ENCODE data around the gene PRRC2B. TPM values are rescaled to one million over a fixed set of nuclear protein-coding genes. Genes with fewer than 3 reads are reported as not detected.
A peak's percentile ranks its signal among the peaks of the same experiment; 100 is the strongest.

Gene PRRC2B
- total and polyA plus RNA-seq, 10 donors, result 23.3 to 235 (median 180) TPM

DNA sequence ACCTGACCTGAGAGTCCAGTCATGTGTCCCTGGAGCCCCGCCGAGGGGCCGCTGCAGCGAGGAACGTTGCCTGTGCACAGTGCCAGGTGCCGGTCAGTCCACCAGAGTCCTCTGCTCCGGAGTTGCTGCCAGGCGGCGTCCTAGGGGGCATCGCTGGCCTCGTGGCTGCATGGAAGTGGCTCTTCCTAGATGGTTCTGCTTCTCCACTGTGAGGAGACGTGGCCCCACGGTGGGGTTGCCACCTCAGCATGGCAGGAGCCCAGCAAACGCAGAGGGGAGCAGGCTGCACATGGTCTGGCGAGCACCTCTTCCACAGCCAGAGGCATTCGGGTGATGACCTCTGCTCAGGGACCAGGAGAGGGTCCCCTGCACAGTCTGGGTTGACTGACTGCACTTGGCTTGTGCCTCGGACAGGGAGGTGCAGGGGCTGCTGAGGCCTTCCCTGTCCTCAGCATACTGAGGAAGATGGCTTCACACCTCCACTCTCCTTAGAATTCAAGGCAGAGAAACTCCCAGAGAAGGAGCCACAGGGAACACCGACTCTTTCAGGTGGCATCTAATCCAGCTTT is 83.0 kb downstream of the PRRC2B start:
- WGBS, 5 donors, result 86 to 93% (median 92%) methylated on average over 6 to 18 of the region's 18 CpGs
- DNase-seq, result peak; percentile 55
- intact Hi-C loops (cut with DNase I; ENCODE audit: low total_unique reads), result no loop called here

DNA sequence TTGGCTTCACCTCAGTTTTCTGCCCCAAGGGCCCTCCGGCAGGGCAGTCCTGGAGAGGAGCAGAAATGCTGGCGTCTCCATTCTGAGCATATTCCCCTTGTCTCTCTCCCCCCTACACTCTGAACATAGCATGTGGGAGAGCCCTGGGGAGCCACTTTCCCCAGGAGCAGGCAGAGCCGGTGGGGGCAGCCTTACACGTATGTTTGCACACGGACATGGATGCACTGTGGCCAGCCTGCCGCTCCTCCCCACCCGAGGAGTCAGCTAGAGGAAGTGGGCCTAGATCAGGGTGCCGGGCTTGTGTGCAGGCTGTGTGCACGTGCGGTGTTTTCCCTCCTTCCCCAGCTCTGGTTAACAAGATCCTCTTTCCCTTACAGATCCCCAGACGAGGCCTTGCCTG is 83.5 kb downstream of the PRRC2B start:
- TF ChIP-seq, protein P1, sequence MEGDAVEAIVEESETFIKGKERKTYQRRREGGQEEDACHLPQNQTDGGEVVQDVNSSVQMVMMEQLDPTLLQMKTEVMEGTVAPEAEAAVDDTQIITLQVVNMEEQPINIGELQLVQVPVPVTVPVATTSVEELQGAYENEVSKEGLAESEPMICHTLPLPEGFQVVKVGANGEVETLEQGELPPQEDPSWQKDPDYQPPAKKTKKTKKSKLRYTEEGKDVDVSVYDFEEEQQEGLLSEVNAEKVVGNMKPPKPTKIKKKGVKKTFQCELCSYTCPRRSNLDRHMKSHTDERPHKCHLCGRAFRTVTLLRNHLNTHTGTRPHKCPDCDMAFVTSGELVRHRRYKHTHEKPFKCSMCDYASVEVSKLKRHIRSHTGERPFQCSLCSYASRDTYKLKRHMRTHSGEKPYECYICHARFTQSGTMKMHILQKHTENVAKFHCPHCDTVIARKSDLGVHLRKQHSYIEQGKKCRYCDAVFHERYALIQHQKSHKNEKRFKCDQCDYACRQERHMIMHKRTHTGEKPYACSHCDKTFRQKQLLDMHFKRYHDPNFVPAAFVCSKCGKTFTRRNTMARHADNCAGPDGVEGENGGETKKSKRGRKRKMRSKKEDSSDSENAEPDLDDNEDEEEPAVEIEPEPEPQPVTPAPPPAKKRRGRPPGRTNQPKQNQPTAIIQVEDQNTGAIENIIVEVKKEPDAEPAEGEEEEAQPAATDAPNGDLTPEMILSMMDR (IDR thresholded peaks at IDR 0.05 in 8 of 11, conservative IDR thresholded peaks at IDR 0.05 in 3 of 11), result no peak
- TF ChIP-seq POLR2A (IDR thresholded peaks at IDR 0.05), result no peak
- peak in 1 of 3 donors; percentile 40 for TF ChIP-seq POLR2AphosphoS5 (IDR thresholded peaks at IDR 0.05)
- peaks cover 2 to 100% (median 95%) of the 10 kb centered on the region in 6 donors for H3K36me3 ChIP-seq
- no peaks in the 10 kb centered on the region for H3K4me1 ChIP-seq
- peak; percentile 71 for DNase-seq
- no peak overlapping the region for H3K4me3 ChIP-seq
- H3K9me3 ChIP-seq, result no peaks in the 10 kb centered on the region
- H3K27ac ChIP-seq, result no peak overlapping the region
- intact Hi-C loops (cut with DNase I; ENCODE audit: low total_unique reads), result no loop called here
- 78 to 87% (median 79%) methylated on average over 11 of the region's 11 CpGs for WGBS, 5 donors
- no peaks in the 10 kb centered on the region for H3K27me3 ChIP-seq (replicated peaks in 1 of 7)

More for the DNA sequence above, 83.0 kb downstream of the PRRC2B start:
- H3K9me3 ChIP-seq, result peaks cover 0 to 2% (median 0%) of the 10 kb centered on the region in 8 donors
- H3K4me3 ChIP-seq, result no peak overlapping the region
- H3K27me3 ChIP-seq (replicated peaks in 1 of 7), result no peaks in the 10 kb centered on the region
- TF ChIP-seq POLR2AphosphoS5 (IDR thresholded peaks at IDR 0.05), result peak in 1 of 3 donors; percentile 14
- TF ChIP-seq, protein P1 (IDR thresholded peaks at IDR 0.05 in 8 of 11, conservative IDR thresholded peaks at IDR 0.05 in 3 of 11), result no peak
- H3K36me3 ChIP-seq, result peaks cover 2 to 100% (median 95%) of the 10 kb centered on the region in 6 donors
- H3K27ac ChIP-seq, result no peak overlapping the region
- H3K4me1 ChIP-seq, result no peaks in the 10 kb centered on the region

DNA sequence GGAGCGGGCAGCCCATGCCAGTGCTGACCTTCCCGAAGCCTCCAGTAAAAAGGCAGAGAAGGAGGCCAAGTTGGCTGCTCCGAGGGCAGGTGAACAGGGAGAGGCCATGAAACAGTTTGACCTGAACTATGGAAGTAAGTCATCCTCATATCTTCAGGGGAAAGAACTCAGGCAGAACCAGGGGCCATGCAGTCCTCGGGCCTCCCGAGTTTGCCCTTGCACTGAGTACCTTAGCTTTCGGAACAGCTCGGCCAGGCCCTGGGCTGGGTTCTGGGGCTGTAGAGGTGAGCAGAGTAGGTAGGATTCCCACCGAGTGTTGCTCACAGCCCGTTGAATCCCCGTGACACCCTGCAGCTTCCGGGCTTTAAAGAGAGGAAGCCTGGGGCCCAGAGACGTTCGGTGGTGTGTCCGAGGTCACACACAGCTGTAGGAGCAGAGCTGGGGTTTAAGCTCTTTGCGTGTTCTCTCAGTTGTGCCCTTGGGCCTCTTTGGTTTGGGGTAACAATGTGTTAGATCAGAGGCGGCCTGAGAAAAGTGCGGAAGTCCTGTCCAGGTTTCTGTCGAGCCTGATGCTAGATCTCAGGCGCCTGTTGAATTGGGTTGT is 84.0 kb downstream of the PRRC2B start:
- Histone ChIP-seq H3K36me3 (peaks cover 2 to 100% (median 97%) of the 10 kb centered on the region in 6 donors), H3K27ac (no peak overlapping the region), H3K4me1 (no peaks in the 10 kb centered on the region), H3K9me3 (no peaks in the 10 kb centered on the region), H3K27me3 (replicated peaks in 1 of 7) (no peaks in the 10 kb centered on the region), H3K4me3 (no peak overlapping the region)
- WGBS, 5 donors, result 86 to 96% (median 90%) methylated on average over 17 to 19 of the region's 19 CpGs
- peak; percentile 48 for DNase-seq
- intact Hi-C loops (cut with DNase I; ENCODE audit: low total_unique reads), result no loop called here
- TF ChIP-seq POLR2AphosphoS5 (IDR thresholded peaks at IDR 0.05) (peak in 1 of 3 donors; percentile 3), POLR2A (IDR thresholded peaks at IDR 0.05) (no peak)

DNA sequence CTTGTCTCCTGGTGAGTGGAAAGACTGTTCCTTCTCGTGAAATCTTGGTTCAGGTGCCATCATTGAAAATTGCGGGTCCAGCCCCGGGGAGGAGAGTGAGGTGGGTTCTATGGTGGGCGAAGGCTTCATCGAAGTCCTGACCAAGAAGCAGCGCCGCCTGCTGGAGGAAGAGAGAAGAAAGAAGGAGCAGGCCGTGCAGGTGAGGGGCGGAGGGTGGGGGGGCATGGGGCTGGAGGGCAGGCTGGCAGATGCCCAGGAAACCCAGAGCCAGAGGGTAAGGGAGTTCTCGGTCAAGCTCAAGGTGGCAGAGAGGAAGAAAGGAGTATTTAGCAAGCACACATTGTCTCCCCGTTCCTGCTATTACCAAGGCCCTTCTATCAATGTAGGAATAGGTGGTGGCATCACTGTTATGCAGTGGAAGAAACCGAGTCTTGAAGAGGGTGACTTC is 84.6 kb downstream of the PRRC2B start:
- no peak for DNase-seq
- Histone ChIP-seq H3K36me3 (peaks cover 2 to 100% (median 97%) of the 10 kb centered on the region in 6 donors), H3K4me3 (no peak overlapping the region), H3K27me3 (replicated peaks in 1 of 7) (no peaks in the 10 kb centered on the region), H3K4me1 (no peaks in the 10 kb centered on the region), H3K27ac (no peak overlapping the region), H3K9me3 (no peaks in the 10 kb centered on the region)
- TF ChIP-seq, protein P1 (IDR thresholded peaks at IDR 0.05 in 8 of 11, conservative IDR thresholded peaks at IDR 0.05 in 3 of 11), result peak in 9 of 11 experiments; percentile 22 to 79 (median 69)
- TF ChIP-seq POLR2AphosphoS5 (IDR thresholded peaks at IDR 0.05), result no peak
- TF ChIP-seq POLR2A (IDR thresholded peaks at IDR 0.05), result no peak
- 49 to 68% (median 61%) methylated on average over 12 of the region's 12 CpGs for WGBS, 5 donors
- intact Hi-C loops (cut with DNase I; ENCODE audit: low total_unique reads), result no loop called here

All from spleen (tissue), 11 donors.